Measurements from ENCODE around the gene LYZ.

The LYZ gene

DNA sequence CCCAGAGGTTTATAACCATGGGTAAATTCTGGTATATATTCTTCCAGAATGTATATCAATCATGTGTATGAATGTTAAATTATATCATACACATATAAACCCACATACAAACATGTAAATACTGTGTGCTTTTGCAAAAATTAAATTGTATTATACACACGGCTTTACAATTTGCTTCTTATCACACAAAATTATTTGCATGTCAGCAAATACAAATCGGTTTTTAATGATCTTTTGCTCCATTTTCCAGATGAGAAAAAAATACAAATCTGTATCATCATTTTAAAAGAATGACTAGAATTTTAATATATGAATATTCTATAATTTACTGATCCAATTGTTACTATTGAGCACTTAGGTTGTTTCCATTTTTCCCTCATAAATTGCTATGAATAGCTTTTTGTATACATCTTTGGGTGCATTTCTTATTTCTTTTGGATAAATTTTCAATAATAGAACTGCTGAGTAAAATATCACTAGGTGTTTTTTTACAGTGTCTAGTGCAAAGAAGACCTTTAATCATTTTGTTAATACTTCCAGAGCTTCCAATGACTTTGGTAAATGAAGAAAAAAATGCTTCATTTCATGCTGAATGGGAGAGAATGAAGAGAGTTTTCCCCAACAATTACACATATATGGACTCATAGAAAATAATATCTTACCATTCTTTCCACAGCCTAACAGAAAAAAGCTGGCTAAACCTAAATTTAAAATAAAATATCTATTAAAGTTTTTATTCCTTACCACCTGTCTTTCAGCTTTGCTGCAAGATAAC, 3.5 kb downstream of the LYZ start:
- H3K4me3 ChIP-seq (ENCODE audit: low read depth, low read length, poor library complexity, severe bottlenecking): no peak overlapping the region
- no peak overlapping the region for H2AFZ ChIP-seq (ENCODE audit: low read length)
- H3K9ac ChIP-seq (ENCODE audit: low read length): no peak overlapping the region
- H3K36me3 ChIP-seq (ENCODE audit: insufficient read depth, low read length): no peaks in the 10 kb centered on the region
- no peak overlapping the region for H3K27ac ChIP-seq (ENCODE audit: low read depth, low read length, poor library complexity, severe bottlenecking)
- no peak overlapping the region for H3K4me2 ChIP-seq (ENCODE audit: low read length)
- H3K27me3 ChIP-seq (ENCODE audit: insufficient read depth, low read length): no peaks in the 10 kb centered on the region
- H3K79me2 ChIP-seq (ENCODE audit: insufficient read depth, low read length): no peaks in the 10 kb centered on the region
- H3K4me1 ChIP-seq (ENCODE audit: insufficient read depth, low read length, severe bottlenecking): no peaks in the 10 kb centered on the region
- no peaks in the 10 kb centered on the region for H3K9me3 ChIP-seq (ENCODE audit: low read length)
- H3K9me2 ChIP-seq (ENCODE audit: low read depth, low read length): no peaks in the 10 kb centered on the region; the same call in 1 of the 2 replicates
- no peak for TF ChIP-seq CTCF (IDR thresholded peaks at IDR 0.05; ENCODE audit: low read length)
- no peak for TF ChIP-seq EZH2 (IDR thresholded peaks at IDR 0.05; ENCODE audit: borderline replicate concordance, low read length)
- H3F3A ChIP-seq (ENCODE audit: insufficient read depth, low read length): no peaks in the 10 kb centered on the region
- H4K20me1 ChIP-seq (ENCODE audit: insufficient read depth, low read length): no peaks in the 10 kb centered on the region

DNA sequence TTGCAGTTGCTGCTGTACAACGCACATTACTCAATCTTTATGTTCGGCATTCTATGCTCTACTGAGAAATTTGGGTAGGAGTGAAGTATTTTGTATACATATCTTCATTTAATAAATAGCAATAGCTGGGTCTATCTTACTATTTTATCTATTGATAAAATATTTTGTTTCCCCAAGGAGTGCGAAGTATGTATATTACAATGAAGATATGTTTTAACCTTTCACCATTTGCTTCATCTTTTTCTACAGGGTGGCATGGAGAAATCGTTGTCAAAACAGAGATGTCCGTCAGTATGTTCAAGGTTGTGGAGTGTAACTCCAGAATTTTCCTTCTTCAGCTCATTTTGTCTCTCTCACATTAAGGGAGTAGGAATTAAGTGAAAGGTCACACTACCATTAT, 4.7 kb downstream of the LYZ start:
- no peaks in the 10 kb centered on the region for H3K36me3 ChIP-seq (ENCODE audit: insufficient read depth, low read length)
- H3K4me3 ChIP-seq (ENCODE audit: low read depth, low read length, poor library complexity, severe bottlenecking): no peak overlapping the region
- H4K20me1 ChIP-seq (ENCODE audit: insufficient read depth, low read length): no peaks in the 10 kb centered on the region
- H3K79me2 ChIP-seq (ENCODE audit: insufficient read depth, low read length): no peaks in the 10 kb centered on the region
- no peaks in the 10 kb centered on the region; the same call in 1 of the 2 replicates for H3K9me2 ChIP-seq (ENCODE audit: low read depth, low read length)
- H3K4me2 ChIP-seq (ENCODE audit: low read length): no peak overlapping the region
- peaks cover 4% of the 10 kb centered on the region for H3K4me1 ChIP-seq (ENCODE audit: insufficient read depth, low read length, severe bottlenecking)
- H2AFZ ChIP-seq (ENCODE audit: low read length): no peak overlapping the region
- no peaks in the 10 kb centered on the region for H3K9me3 ChIP-seq (ENCODE audit: low read length)
- no peak for TF ChIP-seq EZH2 (IDR thresholded peaks at IDR 0.05; ENCODE audit: borderline replicate concordance, low read length)
- no peak for TF ChIP-seq CTCF (IDR thresholded peaks at IDR 0.05; ENCODE audit: low read length)
- no peaks in the 10 kb centered on the region for H3F3A ChIP-seq (ENCODE audit: insufficient read depth, low read length)
- H3K27me3 ChIP-seq (ENCODE audit: insufficient read depth, low read length): no peaks in the 10 kb centered on the region
- no peak overlapping the region for H3K27ac ChIP-seq (ENCODE audit: low read depth, low read length, poor library complexity, severe bottlenecking)
- H3K9ac ChIP-seq (ENCODE audit: low read length): no peak overlapping the region

- no peaks in the 10 kb centered on the region for H4K20me1 ChIP-seq (ENCODE audit: insufficient read depth, low read length)
- H3K27me3 ChIP-seq (ENCODE audit: insufficient read depth, low read length): no peaks in the 10 kb centered on the region
- H2AFZ ChIP-seq (ENCODE audit: low read length): no peak overlapping the region
- no peaks in the 10 kb centered on the region for H3K9me3 ChIP-seq (ENCODE audit: low read length)
- no peaks in the 10 kb centered on the region for H3K36me3 ChIP-seq (ENCODE audit: insufficient read depth, low read length)
- H3K79me2 ChIP-seq (ENCODE audit: insufficient read depth, low read length): no peaks in the 10 kb centered on the region
- TF ChIP-seq EZH2 (IDR thresholded peaks at IDR 0.05; ENCODE audit: borderline replicate concordance, low read length): no peak
- no peak for TF ChIP-seq CTCF (IDR thresholded peaks at IDR 0.05; ENCODE audit: low read length)
- no peak overlapping the region for H3K4me3 ChIP-seq (ENCODE audit: low read depth, low read length, poor library complexity, severe bottlenecking)
- H3F3A ChIP-seq (ENCODE audit: insufficient read depth, low read length): no peaks in the 10 kb centered on the region
- peaks cover 13% of the 10 kb centered on the region for H3K4me1 ChIP-seq (ENCODE audit: insufficient read depth, low read length, severe bottlenecking)
- H3K9ac ChIP-seq (ENCODE audit: low read length): no peak overlapping the region
- no peak overlapping the region for H3K27ac ChIP-seq (ENCODE audit: low read depth, low read length, poor library complexity, severe bottlenecking)
- no peaks in the 10 kb centered on the region; the same call in 1 of the 2 replicates for H3K9me2 ChIP-seq (ENCODE audit: low read depth, low read length)
- H3K4me2 ChIP-seq (ENCODE audit: low read length): no peak overlapping the region
These were observed 6.0 kb downstream of the LYZ start for GRCh38 chr12:69354172-69354555.
